Activated CD4-positive, alpha-beta T cell treated with anti-CD3 and anti-CD28 coated beads, Interleukin-2, amount 50 U/mL, for 48 hours (primary cell): Measurements from ENCODE around the gene PEX19.

Experiments used
- DNase-seq, 2 experiments: peaks; one replicate each; pipeline ENCODE4 v3.0.0-alpha.2; 2020

The PEX19 gene

GRCh38 chr1:160236806-160237205 lies 48.1 kb downstream of the PEX19 start:
- DNase-seq: no peak

- DNase-seq: no peak
Measured at GRCh38 chr1:160232911-160233310, 52.0 kb downstream of the PEX19 start.

- no peak for DNase-seq
Measured at GRCh38 chr1:160228431-160228830, 56.5 kb downstream of the PEX19 start.

- no peak for DNase-seq
Measured at GRCh38 chr1:160227561-160227960, 57.4 kb downstream of the PEX19 start.

- DNase-seq: no peak
Measured at GRCh38 chr1:160227034-160227433, 57.9 kb downstream of the PEX19 start.
